ENCODE data around the gene G2E3. TPM values are rescaled to one million over a fixed set of nuclear protein-coding genes. Genes with fewer than 3 reads are reported as not detected.

The G2E3 gene
- total RNA-seq, 2 donors from 2014 or later = 6.6 to 8.8 TPM

GRCh38 chr14:30584058-30584630, 25.2 kb downstream of the G2E3 start:
- intact Hi-C loops (cut with DNase I) = no loop called here
- Histone ChIP-seq H3K27me3 (no peaks in the 10 kb centered on the region), H3K4me3 (no peak overlapping the region), H3K4me1 (no peaks in the 10 kb centered on the region), H3K9me3 (no peaks in the 10 kb centered on the region), H3K36me3 (replicated peaks in 1 of 2; ENCODE audit: insufficient read depth in 1 of 2, low read depth in 2 of 2) (no peaks in the 10 kb centered on the region), H3K27ac (no peak overlapping the region)
- TF ChIP-seq CTCF (IDR thresholded peaks at IDR 0.05) (no peak), POLR2A (IDR thresholded peaks at IDR 0.05) (no peak)
- no peak for ATAC-seq
- DNase-seq = no peak

- no peak for ATAC-seq
- Histone ChIP-seq H3K36me3 (replicated peaks in 1 of 2; ENCODE audit: insufficient read depth in 1 of 2, low read depth in 2 of 2) (peaks cover 0 to under 1% of the 10 kb centered on the region in 2 donors), H3K4me1 (no peaks in the 10 kb centered on the region), H3K9me3 (no peaks in the 10 kb centered on the region), H3K27ac (no peak overlapping the region), H3K27me3 (no peaks in the 10 kb centered on the region), H3K4me3 (no peak overlapping the region)
- no peak for TF ChIP-seq POLR2A (IDR thresholded peaks at IDR 0.05)
- no peak for TF ChIP-seq CTCF (IDR thresholded peaks at IDR 0.05)
- DNase-seq = no peak
- intact Hi-C loops (cut with DNase I) = no loop called here
These were observed 26.2 kb downstream of the G2E3 start for GRCh38 chr14:30585204-30585603.

GRCh38 chr14:30587141-30587540, 28.2 kb downstream of the G2E3 start:
- Histone ChIP-seq H3K36me3 (replicated peaks in 1 of 2; ENCODE audit: insufficient read depth in 1 of 2, low read depth in 2 of 2) (peaks cover 0 to 6% of the 10 kb centered on the region in 2 donors), H3K9me3 (no peaks in the 10 kb centered on the region), H3K4me3 (no peak overlapping the region), H3K27me3 (no peaks in the 10 kb centered on the region), H3K4me1 (no peaks in the 10 kb centered on the region), H3K27ac (no peak overlapping the region)
- WGBS, 2 donors = 55 to 61% methylated on average over 3 of the region's 3 CpGs
- intact Hi-C loops (cut with DNase I) = no loop called here
- TF ChIP-seq CTCF (IDR thresholded peaks at IDR 0.05) = no peak
- no peak for TF ChIP-seq POLR2A (IDR thresholded peaks at IDR 0.05)
- ATAC-seq (no peak), DNase-seq (no peak)

GRCh38 chr14:30588873-30589272, 29.9 kb downstream of the G2E3 start:
- ATAC-seq = no peak
- no peaks in the 10 kb centered on the region for H3K9me3 ChIP-seq
- H3K27ac ChIP-seq = no peak overlapping the region
- H3K4me3 ChIP-seq = no peak overlapping the region
- no peak for TF ChIP-seq POLR2A (IDR thresholded peaks at IDR 0.05)
- TF ChIP-seq CTCF (IDR thresholded peaks at IDR 0.05) = no peak
- H3K4me1 ChIP-seq = no peaks in the 10 kb centered on the region
- intact Hi-C loops (cut with DNase I) = no loop called here
- DNase-seq = no peak
- H3K27me3 ChIP-seq = no peaks in the 10 kb centered on the region
- H3K36me3 ChIP-seq (replicated peaks in 1 of 2; ENCODE audit: insufficient read depth in 1 of 2, low read depth in 2 of 2) = peaks cover 0 to 6% of the 10 kb centered on the region in 2 donors

- no peak overlapping the region for H3K27ac ChIP-seq
- no peak for ATAC-seq
- intact Hi-C loops (cut with DNase I) = no loop called here
- no peak for TF ChIP-seq CTCF (IDR thresholded peaks at IDR 0.05)
- TF ChIP-seq POLR2A (IDR thresholded peaks at IDR 0.05) = no peak
- 36 to 45% methylated on average over 1 of the region's 1 CpG for WGBS, 2 donors
- no peak overlapping the region for H3K4me3 ChIP-seq
- DNase-seq = no peak
- no peaks in the 10 kb centered on the region for H3K9me3 ChIP-seq
- H3K27me3 ChIP-seq = no peaks in the 10 kb centered on the region
- peaks cover 0 to 2% of the 10 kb centered on the region in 2 donors for H3K36me3 ChIP-seq (replicated peaks in 1 of 2; ENCODE audit: insufficient read depth in 1 of 2, low read depth in 2 of 2)
- peaks cover 4% of the 10 kb centered on the region for H3K4me1 ChIP-seq
These were observed 38.0 kb downstream of the G2E3 start for GRCh38 chr14:30596935-30597334.

All from body of pancreas (tissue), 4 donors.